NCI-H2196 (cell line): ENCODE measurements around the gene MMP14.
"Not testable (repeated sequence)": the region's sequence is repeated elsewhere in the genome, so short reads cannot be mapped to it uniquely, and the experiment has no call there.

Source experiments
- DNase-seq: peaks from one replicate; lab custom pipeline; 2025; ENCODE audit not compliant: unreplicated experiment; lab: John Stamatoyannopoulos, UW

The MMP14 gene

DNA sequence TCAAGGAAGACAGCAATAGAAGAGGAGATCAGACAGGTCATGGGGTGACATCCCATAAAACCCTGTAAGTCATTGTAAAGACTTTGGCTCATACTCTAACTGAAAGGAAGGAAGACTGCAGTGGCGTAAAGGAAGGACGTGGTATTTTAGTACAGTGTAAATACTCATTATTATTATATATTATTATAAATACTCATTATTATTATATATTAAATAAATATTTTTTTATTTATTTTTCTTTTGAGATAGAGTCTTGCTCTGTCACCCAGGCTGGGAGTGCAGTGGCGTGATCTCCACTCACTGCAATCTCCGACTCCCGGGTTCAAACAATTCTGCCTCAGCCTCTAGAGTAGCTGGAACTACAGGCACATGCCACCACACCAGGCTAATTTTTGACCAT lies 20.0 kb downstream of the MMP14 start:
- no peak for DNase-seq

DNA sequence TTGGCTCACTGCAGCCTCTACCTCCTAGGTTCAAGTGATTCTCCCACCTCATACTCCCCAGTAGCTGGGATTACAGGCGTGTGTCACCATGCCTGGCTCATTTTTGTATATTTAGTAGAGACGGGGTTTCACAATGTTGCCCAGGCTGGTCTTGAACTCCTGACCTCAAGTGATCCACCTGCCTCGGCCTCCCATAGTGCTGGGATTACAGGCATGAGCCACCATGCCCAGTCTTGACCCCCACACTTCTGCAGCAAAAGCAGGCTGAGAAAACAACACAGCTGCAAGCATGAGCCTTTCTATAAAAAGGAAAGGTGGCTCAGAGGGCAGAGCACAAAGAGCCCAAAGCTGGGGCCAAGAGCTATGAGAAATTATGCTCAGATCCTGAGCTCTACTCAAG lies 24.0 kb downstream of the MMP14 start:
- DNase-seq = not testable (repeated sequence)

DNA sequence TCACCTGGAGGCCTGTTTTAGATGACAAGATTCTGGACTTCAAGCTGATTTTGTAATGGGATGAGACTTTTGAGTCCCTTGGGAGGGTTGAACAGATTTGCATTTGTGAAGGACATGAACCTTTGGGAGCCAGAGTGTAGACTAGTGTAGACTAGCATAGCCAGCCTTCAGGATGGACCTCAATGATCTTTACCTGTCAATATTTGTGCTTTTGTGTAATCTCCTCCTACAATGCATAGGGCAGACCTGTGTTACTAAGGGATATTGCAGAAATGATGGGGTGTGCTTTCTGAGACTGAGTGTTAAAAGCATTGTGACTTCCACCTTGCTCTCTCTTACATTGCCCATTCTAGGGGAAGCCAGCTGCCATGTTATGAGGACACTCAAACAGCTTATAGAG lies 25.3 kb downstream of the MMP14 start:
- DNase-seq = no peak

DNA sequence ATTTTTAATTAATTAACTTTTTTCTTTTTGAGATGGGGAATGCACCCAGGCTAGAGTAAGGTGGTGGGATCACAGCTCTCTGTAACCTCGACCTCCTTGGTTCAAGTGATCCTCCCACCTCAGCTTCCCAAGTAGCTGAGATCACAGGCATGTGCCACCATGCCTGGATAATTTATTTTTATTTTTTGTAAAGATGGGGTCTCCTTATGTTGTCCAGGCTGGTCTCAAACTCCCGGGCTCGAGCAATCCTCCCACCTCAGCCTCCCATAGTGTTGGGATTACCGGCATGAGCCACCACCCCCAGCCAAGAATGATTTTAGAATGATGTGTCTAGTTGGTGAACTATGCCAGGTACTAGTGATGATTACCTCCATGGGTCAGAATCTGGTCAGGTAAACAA lies 28.6 kb downstream of the MMP14 start:
- no peak for DNase-seq

DNA sequence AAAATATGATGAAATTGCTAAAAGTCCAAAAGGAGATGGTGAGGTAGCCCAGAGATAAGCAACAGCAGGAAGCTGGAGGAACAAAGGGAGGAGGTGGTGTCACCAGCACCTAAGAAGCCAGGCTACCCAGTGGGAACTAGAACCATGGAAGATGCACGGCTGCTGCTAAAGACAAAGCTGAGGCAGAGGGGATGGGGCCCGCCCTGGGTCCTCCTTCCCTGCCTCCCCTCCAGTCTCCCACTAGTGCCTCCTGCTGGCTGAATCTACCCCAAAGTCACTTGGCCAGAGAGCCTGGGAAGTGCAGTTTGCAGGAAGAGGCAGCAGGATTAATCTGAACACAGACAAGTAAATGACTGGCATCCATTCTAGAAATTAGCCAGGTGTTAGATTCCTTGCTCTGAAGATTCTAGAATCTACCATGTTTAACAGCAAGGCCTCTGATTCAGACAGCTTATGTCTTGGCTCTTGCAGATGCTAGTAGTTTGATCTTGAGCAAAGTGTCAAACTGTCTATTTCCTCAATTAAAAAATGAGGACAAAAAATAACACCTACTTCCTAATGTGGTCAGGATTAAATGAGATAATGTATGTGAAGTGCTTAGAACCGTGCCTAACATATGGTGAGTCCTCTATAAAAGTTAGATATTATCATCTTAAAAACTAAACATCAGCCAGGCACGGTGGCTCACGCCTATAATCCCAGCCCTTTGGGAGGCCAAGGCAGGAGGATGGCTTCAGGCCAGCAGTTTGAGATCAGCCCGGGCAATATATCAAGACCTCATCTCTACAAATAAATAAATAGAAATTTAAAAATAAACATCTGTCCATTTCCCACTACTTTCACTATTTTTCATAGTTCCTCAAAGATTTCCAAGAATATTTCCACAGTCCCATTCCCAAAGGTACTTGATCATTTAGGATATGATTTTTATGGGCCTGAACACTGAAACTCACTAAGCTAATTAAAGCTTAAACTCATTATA lies 29.3 kb downstream of the MMP14 start:
- DNase-seq = no peak

DNA sequence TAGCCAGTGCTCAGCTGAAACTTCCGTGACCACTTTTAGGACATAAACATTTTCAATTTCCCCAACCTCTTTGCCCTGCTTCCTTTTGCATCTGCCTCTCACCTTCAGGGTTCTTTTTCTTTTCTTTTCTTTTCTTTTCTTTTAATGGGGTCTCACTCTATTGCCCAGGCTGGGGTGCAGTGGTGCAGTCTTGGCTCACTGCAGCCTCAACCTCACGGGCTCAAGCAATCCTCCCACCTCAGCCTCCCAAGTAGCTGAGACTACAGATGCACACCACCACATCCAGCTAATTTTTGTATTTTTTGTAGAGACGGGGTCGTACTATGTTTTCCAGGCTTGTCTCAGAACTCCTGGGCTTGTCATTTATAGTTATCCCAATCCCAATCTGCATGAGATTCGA lies 30.5 kb downstream of the MMP14 start:
- no peak for DNase-seq

DNA sequence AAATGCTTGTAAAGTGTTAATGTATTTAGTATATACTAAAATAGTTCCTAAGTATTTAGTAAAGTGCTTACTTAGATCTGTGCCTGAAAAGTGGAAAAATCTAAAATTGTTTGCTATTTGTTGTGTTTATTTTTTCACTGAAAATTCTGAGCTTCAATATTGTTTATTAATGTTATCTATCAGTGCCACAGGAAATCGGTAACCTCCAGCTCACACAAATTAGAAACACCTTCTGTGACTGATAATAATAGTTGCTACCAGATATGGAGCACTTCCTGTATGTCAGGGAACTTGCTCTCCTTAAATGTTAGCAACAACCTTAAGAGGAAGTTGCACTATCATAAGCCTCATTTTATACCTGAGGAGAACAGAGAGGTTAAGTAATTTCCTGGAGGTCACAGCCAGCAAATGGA lies 34.4 kb downstream of the MMP14 start:
- no peak for DNase-seq

DNA sequence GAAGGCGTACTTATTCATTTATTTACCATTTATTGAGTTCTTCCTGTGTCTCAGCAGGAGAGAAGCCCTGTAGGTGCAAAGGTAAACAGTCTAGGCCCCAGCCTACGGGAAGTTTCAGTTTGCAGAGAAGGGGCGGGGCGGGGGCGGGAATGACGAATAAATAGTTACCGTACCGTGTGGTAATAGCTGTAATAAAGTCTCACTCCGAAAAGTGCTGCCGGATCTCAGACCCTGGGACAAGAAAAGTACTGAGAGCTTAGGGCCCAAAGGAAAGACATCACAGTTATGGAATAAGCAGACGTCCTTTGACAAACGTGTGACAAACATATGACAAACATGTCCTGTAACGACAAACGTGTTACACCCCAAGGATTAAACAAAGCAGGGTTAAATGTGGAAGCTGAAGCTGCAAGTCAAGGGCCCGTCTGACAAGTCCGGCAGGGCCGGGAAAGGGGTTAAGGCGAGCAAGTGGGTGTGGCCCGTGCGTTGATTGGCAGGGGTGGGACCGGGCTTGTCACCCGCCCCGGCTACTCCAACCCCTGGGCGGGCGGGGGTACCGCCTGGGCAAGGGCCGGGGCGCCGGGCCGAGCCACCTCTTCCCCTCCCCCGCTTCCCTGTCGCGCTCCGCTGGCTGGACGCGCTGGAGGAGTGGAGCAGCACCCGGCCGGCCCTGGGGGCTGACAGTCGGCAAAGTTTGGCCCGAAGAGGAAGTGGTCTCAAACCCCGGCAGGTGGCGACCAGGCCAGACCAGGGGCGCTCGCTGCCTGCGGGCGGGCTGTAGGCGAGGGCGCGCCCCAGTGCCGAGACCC lies 35.0 kb downstream of the MMP14 start, which contains the start of gene LRP10:
TSS of gene LRP10 (plus strand) at position 517 of the 809 bp plus-strand sequence. CDS start 564 bp downstream, outside the sequence.
- peak; percentile 90 for DNase-seq

DNA sequence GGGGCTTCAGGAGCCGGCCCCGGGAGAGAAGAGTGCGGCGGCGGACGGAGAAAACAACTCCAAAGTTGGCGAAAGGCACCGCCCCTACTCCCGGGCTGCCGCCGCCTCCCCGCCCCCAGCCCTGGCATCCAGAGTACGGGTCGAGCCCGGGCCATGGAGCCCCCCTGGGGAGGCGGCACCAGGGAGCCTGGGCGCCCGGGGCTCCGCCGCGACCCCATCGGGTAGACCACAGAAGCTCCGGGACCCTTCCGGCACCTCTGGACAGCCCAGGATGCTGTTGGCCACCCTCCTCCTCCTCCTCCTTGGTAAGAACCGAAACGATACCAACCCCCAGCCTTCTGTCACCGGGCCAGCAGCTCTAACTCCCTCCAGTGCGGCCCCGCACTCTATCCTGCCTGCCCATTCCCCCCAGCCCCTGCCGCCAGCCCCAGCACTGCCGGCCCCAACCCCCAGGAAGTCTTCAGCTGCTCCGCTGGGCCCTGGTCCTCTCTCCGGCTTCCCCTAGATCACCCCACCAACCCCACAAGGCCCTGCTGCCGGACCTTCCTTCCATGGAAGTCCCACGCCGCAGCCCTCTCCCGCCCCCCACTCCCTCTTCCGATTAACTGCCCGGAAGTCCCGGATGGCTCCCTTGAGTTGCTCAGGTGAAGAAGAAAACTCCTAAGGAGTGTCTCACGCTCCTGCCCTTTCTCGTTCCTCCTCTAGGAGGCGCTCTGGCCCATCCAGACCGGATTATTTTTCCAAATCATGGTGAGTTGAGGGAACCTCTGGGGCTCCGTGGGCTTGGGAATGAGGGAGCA lies 35.8 kb downstream of the MMP14 start:
- DNase-seq = peak; percentile 84

DNA sequence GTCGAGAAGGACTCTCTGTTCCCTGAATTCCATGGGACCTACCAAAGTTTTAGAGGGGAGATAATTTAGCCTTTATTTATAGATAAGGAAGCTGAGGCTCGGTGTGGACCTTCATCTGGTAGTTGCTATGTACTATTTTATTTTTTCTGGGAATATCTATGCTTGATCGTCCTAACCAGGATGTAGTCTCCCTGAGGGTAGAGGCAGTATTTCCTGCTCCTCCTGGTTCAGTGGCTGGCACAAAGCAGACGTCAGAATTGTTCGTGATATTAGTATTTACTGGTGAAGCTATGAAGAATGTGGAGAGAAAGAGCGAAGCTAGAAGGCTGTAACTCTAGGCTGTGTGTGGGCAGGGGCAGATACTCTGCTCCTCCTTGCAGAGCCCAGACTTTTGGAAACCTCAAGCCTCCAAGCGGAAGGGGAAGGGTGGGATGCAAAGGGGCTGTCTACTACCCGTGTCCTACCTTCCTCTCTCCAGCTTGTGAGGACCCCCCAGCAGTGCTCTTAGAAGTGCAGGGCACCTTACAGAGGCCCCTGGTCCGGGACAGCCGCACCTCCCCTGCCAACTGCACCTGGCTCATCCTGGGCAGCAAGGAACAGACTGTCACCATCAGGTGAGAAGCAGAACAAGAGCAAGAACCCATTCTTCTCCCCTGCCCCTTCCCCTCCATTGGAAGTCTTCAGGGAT lies 36.6 kb downstream of the MMP14 start:
- no peak for DNase-seq

DNA sequence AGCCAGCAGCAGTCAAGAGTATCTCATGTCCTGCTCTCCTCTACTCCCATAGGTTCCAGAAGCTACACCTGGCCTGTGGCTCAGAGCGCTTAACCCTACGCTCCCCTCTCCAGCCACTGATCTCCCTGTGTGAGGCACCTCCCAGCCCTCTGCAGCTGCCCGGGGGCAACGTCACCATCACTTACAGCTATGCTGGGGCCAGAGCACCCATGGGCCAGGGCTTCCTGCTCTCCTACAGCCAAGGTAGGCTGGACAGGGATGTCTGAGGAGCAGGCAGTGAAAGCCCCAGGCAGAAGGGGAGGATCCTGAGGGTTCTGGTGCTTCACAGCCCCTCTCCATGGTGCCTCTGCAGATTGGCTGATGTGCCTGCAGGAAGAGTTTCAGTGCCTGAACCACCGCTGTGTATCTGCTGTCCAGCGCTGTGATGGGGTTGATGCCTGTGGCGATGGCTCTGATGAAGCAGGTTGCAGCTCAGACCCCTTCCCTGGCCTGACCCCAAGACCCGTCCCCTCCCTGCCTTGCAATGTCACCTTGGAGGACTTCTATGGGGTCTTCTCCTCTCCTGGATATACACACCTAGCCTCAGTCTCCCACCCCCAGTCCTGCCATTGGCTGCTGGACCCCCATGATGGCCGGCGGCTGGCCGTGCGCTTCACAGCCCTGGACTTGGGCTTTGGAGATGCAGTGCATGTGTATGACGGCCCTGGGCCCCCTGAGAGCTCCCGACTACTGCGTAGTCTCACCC lies 38.8 kb downstream of the MMP14 start:
- DNase-seq = no peak

DNA sequence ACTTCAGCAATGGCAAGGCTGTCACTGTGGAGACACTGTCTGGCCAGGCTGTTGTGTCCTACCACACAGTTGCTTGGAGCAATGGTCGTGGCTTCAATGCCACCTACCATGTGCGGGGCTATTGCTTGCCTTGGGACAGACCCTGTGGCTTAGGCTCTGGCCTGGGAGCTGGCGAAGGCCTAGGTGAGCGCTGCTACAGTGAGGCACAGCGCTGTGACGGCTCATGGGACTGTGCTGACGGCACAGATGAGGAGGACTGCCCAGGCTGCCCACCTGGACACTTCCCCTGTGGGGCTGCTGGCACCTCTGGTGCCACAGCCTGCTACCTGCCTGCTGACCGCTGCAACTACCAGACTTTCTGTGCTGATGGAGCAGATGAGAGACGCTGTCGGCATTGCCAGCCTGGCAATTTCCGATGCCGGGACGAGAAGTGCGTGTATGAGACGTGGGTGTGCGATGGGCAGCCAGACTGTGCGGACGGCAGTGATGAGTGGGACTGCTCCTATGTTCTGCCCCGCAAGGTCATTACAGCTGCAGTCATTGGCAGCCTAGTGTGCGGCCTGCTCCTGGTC lies 39.4 kb downstream of the MMP14 start:
- DNase-seq = no peak

DNA sequence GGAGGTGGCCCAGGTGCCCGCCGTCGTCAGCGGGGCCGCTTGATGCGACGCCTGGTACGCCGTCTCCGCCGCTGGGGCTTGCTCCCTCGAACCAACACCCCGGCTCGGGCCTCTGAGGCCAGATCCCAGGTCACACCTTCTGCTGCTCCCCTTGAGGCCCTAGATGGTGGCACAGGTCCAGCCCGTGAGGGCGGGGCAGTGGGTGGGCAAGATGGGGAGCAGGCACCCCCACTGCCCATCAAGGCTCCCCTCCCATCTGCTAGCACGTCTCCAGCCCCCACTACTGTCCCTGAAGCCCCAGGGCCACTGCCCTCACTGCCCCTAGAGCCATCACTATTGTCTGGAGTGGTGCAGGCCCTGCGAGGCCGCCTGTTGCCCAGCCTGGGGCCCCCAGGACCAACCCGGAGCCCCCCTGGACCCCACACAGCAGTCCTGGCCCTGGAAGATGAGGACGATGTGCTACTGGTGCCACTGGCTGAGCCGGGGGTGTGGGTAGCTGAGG lies 40.7 kb downstream of the MMP14 start:
- DNase-seq = no peak

DNA sequence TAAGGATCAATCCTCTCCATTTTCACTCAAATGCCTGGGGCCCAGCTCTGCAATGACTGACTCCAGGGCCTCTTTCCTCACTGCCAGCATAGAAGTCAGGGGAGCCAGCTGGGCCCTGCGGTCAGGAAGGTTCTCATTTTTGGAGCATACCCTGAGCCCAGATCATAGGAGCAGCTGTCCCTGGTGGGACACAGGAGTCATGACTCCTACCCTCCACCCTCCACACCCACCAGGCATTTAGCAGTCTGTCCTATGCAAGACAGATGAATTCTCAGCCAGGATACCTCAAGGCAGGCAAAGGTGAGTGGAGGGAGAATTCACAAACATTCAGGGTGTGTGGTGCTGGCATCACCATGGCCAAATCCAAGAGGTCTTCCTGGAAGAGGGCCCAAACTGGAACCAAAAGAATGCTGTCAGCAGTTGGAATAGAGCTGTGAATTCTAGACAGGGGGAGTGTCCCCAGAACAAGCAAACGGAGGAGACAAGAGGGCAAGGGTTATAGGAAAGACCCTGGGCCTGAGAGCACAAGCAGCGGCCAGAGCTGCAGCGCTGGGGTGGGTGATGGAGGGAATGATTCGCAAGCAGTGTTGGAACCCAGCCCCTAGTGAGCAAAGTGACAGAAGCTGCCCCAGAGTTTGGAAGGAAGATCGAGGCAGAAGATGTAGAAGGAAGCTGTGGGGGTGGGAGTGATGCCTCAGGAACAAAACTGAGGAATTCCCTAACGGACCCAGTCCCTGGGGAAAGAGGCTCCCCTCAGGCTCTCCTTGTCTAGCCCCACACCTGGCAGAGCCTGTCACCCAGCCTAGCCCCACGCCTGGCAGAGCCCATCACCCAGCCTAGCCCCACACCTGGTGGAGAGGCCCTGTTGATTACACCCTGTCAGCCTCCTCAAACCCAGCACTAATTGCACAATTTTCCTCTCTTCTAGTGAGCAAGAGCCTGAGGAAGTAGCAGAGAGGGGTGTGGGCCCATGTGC lies 42.2 kb downstream of the MMP14 start:
- no peak for DNase-seq

DNA sequence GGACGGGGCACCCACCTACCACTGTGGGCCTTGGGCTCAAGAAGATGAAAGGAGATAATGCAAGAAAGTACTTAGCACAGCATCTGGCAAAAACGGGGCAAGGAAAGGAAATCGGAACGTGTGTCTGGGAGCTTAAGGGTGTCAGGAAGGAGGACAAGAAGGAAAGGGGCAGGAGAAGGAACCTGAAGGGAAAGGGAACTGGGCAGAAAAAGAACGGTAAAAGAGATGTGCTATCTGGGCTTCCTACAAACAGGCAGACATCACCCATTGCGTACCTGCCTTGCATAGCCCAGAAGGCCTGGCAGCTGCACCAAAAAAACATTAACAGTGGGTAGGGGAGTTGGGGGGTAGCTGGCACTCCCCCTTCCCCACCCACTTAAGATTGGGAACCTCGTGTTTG lies 45.7 kb downstream of the MMP14 start:
- no peak for DNase-seq

DNA sequence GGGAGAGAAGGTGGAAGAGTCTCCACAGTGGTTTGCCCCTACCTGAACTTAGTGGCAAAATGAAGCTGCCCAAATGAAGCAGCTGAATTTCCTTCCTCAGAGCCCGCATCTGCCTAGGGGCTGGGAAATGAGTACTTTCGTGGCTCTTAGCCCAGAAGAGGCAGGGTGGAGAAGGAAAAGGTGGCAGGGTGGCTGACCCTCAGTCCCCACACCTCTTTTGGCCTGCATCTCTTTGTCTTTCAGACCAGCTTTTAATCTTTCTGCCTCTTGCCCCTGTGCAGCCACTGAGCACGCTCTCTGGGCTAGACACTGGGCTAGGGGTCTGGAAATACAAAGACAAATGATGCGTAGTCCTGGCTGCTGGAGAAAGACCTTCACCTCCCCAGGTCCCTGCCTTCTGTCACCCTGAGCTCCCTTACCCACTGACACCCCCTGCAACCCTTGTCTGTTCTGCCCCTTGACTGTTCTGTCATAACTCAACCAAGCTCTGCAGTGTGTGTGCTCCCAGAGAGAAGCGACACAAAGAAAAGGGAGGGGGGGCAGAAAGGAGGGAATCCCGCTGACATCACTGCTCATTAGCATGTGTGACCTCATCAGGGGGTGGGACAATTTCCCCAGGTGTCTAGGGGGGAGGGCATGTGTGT lies 46.3 kb downstream of the MMP14 start:
- peak; percentile 85 for DNase-seq

DNA sequence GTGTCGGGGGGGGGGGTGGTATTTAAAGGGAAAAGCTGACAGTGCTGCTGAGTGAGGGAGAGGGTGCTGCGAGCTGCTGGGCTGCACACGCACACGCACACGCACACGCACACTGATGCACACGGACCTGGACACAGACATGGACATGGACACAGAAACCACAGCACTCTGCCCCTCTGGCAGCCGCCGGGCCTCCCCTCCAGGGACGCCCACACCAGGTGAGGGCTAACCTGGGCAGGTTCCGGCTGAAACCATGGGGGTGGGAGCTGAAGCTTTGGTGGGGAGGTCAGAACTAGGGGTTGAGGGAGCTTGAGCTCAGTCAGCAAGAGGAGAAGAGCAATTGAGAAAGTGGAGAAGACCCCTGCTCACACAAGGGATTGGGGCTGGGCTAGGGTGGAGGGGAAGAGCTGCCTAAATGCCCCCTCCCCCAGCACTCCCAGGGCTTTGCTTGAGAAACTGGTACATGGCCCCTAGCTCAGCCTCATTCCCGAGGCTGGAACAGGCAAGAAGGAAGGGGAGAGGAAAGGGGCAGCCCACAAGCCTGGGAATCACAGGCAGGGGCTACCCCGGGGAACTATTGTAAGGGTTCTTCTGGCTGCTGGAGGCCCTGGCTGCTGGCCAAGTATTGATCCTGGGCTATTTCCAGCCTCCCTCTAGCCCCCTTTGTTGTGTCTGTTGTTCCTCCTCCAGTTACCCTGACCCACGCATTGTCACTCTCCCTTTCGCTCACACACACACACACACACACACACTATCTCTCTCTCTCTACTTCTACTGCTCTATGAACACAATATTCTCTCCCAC lies 47.0 kb downstream of the MMP14 start, which contains the start of gene REM2:
TSS of gene REM2 (plus strand) at position 50 of the 804 bp plus-strand sequence. CDS start at position 116, 66 bp downstream.
- DNase-seq = no peak
